Stimulated activated CD4-positive, alpha-beta T cell treated with anti-CD3 and anti-CD28 coated beads, Interleukin-1b, Interleukin-23, amount 100 ng/mL, for 1 hour (primary cell): ENCODE measurements around the gene EPS8L2.
A peak's percentile ranks its signal among the peaks of the same experiment; 100 is the strongest.

Experiments used
- DNase-seq, 2 donors: peaks; one replicate each; pipeline ENCODE4 v3.0.0-alpha.2; 2020; ENCODE audit warnings: low read depth in 2 of 2

EPS8L2 gene

DNA sequence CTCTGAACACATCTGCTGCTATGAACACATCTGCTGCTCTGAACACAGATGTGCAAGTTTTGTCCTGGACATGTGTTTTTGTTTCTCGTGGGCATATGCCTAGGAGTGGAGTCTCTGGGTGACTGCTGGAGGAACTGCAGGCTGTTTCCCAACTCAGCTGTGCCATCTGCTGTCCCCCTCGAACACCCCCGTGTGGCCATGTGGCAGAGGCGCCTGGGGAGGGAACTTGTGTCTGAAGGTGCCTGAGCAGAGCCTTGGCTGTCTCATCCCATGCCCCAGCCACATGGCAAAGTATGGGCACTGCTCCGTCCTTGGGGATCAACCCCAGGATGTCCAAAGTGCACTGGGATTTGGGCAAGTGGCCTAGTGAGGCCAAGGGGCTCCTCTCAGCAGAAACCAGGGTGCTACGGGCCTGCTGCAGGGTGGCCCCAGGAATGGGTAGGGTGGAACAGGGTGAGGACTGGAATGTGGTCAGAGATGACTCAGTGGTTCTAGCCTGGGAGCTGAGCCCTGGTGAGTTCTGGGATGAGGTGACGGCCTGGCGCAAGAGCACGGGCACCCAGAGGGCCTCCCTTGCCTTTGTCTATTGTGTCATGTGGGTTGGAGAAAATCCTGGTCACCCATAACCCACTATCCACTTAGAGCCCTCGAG lies 56.5 kb downstream of the EPS8L2 start:
- DNase-seq, result no peak

DNA sequence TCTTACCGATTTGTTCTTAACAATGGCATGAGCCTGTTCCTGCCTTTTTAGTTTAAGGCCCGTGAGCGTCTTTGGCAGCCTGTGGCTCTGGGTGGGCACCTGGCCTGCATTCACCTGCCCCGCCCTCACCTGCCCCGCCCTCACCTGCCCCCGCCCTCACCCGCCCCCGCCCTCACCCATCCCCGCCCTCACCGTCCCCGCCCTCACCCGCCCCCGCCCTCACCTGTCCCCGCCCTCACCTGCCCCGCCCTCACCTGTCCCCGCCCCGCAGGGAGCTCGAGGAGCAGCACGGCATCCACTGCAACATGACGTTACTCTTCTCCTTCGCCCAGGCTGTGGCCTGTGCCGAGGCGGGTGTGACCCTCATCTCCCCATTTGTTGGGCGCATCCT lies 57.0 kb downstream of the EPS8L2 start:
- DNase-seq, result no peak

DNA sequence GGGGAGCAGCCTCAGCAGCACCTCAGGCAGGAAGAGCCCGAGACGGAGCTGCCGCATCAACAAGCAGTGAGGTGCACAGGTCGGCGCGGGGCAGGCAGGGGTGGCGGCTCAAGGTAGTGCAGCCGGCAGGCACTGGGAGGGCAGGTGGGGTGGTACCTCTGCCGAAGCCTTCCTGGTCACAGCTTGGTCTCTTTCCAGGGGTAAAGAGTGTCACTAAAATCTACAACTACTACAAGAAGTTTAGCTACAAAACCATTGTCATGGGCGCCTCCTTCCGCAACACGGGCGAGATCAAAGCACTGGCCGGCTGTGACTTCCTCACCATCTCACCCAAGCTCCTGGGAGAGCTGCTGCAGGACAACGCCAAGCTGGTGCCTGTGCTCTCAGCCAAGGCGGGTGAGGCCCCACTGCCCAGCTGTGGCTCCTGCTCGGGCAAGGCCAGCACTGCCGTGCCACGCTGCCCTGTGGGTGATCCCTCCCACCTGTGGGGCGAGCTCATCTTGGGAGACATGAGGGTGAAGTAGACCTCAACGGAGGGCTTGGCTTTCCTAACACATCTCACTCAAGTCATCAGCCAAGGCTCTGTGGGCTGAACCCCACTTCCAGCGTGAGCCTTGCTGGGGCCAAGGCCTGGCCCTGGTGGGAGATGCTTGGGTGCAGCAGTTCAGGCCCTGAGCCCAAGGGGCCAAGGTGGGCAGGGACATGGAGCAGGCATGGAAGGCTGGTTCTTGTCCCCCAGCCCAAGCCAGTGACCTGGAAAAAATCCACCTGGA lies 57.7 kb downstream of the EPS8L2 start:
- DNase-seq, result no peak

DNA sequence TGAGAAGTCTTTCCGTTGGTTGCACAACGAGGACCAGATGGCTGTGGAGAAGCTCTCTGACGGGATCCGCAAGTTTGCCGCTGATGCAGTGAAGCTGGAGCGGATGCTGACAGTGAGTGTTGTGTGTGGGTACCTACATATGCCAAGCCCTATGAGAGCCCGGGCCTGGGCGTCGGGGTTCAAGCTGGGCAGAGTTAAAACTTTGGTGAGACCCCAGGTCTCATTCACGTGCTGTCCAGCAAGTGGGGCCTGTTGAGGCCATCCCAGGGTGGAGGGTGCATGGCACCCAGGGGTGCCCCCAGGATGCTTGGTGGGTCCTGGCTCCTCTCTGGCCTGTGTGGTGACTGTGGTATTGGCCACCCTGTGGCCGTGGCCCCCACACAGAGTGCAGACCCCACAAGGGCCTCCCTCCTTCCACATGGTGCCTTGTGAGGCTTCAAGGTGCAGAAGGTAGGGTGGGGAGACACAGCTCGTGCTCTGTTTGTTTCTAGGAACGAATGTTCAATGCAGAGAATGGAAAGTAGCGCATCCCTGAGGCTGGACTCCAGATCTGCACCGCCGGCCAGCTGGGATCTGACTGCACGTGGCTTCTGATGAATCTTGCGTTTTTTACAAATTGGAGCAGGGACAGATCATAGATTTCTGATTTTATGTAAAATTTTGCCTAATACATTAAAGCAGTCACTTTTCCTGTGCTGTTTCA lies 58.4 kb downstream of the EPS8L2 start:
- no peak for DNase-seq

DNA sequence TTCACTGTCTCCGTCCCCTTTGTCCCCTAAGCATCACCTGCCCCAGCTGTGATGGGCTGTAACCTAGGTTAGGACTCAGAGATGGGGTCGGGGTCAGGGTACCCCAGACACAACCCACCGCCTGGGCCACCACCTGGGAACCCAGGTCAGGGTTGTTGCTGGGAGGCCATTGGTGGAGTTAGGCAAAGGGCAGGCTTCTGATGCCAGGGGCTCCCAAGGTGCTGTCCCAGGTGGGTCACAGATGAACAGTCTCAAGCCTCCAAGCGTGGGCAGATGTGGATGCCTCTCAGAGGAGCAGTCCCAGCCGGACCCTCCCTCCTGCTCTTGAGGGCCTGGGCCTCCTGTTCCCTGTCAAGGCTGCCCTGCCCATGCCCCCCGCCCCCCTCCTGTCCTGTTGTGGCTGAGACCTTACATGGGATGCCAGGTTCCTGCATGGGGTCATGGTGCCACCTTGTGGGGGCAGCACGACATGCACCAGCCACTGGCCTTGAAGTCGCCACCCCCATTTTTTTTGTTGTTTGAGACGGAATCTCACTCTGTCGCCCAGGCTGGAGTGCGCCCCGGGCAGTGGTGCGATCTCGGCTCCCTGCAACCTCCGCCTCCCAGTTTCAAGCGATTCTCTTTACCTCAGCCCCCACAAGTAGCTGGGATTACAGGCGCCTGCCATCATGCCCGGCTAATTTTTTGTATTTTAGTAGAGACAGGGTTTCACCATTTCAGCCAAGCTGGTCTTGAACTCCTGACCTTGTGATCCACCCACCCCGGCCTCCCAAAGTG lies 59.2 kb downstream of the EPS8L2 start:
- DNase-seq, result peak; percentile 41 to 42

DNA sequence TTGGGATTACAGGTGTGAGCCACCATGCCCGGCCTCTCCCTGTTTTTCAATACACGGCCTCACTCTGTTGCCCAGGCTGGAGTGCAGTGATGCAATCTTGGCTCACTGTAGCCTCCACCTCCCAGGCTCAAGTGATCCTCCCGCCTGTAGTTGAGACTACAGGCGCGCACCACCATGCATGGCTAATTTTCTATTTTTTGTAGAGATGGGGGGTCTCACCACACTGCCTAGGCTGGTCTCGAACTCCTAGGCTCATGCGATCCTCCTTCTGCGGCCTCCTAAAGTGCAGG lies 59.7 kb downstream of the EPS8L2 start:
- no peak for DNase-seq

DNA sequence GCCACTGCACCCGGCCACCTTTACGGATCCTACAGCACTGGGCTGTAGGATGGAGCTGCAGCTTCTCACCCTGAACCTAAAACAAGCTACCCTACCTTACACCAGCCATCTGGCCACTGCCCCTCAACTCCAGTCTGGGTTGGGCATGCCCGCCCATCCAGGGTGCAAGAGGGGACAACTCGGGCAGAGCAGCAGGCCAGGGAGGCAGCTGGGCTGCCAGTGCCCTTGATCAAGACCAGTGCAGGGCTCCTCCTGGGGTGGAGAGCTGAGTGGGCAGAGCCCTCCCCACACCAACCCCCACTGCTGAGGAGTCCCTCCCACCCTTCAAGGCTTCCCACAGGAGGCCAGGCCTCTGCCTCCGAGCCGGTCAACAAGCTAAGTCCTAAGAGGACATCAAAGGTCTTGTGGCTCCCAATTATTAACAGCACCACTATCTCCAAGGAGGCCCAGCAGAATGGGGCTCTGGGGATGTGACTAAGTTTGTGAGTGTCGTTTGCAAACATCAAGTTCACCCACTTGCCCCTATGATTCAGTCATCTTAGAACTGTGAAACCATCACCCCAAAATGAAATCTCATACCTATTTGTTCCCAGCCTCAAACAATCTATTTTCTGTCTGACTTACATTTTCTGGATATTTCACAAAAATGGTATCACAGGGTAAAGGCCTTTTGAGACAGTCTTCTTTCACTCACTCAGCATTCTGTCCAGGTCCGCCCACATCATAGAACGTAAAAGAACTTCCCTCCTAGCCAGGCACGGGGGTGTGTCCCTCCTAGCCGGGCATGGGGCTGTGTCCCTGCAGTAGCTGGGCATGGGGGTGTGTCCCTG lies 60.3 kb downstream of the EPS8L2 start:
- DNase-seq, result no peak

DNA sequence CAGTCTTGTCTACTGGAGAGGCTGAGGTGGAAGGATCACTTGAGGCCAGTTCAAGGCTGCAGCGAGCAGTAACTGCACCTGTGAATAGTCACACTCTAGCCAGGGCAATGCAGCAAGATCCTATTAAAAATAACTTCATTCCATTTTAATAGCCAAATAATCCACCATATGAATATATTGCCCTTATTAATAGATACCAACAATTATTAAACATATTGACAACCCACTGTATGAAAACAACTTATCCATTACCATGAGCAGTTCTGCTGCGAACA lies 60.8 kb downstream of the EPS8L2 start:
- no peak for DNase-seq

DNA sequence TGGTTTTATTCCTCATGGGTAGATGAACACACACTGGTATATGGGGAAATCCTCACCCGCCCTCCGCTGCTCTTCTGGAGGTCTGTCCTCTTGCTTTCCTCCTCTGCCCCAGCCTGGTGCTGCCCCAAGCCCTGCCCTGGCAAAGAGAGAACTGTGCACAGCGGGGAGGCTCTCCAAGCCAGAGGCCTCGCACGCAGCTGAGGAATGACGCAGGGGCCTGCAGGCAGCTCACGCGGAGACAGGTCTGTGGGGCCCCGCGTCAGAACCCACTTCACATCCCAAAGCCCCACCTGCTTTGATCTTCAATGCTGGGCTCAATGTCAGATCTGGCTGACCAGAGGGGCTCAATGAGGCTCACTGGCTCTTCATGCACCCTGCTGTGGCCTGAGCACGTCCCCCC lies 61.2 kb downstream of the EPS8L2 start:
- no peak for DNase-seq

DNA sequence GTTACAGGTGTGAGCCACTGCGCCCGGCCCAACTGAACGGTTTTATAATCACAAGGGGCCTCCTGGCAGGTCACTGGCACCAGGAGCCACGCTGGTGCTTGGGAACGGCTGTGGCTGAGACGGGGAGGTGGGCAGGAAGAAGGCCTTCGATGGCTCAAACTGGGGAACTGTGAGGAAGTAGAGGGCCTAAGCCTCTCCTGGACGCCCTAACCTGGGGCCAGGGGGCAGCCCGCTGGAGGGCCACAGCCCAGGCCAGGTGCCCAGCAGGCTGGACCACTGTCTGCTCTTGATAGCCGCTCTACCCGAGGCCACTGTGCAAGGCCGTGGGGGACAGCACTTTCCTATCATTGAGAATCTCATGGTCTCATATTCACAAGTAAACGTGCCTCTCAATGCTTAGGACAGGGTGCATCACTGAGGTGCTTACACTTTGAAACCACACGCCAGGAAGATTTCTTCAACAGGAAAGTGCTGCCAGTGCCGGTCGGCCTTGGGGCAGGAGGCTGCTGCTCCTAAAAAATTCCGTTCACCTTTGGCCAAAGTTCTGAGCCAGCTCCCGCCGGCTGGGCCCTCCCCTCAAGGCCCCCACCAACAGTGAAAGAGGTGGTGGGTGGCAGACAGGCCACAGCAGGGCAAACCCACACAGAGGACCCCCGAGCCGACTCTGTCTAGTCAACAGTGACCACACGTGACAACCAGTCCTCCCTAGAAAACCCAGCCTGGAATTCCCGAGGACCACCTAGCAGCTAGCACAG lies 64.0 kb downstream of the EPS8L2 start:
- DNase-seq, result no peak

DNA sequence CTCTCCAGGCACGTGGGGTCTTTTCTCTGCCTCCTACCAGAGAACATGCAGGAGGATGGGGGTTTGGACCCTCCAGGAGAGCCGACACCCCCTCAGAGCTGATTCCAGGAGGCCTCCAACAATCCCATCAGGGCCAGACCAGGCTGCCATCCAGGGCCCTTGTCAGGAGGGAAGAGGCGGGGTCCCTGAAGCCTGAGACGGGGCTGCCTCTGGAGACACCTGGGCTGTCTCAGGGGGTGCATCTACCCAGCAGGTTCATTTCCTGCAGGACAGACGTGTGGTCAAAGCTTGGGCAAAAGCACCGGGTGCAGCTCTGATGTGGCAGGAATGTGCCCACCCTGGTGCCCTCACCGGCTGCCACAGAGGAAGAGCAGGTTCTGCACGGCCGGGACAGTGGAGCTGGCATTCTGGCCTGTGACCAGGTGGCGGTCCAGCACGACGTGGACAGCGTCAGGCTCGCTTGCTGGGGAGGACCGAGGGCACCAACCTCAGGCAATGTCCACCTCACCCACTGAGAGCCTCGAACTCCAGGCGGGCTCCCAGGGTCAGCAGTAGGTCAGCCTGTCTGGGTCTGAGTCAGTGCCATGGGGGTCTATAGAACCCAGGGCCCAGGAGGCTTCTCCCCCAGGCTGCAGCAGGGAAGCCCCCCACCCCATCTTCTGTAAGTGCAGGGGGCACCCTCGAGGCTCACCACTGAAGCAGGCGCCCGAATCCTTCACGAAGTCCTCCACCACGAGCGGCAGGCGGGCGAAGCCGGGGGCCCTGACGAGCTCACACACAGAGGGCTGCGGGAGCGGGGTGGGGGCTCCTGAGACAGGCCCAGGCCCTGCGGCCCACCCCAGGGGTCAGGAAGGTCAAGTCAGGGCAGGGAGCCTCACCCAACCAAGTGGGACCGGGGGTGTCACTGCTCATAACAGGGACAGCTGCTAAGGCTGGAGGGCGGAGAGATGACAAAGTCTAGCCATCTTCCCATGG lies 64.9 kb downstream of the EPS8L2 start:
- DNase-seq, result no peak

DNA sequence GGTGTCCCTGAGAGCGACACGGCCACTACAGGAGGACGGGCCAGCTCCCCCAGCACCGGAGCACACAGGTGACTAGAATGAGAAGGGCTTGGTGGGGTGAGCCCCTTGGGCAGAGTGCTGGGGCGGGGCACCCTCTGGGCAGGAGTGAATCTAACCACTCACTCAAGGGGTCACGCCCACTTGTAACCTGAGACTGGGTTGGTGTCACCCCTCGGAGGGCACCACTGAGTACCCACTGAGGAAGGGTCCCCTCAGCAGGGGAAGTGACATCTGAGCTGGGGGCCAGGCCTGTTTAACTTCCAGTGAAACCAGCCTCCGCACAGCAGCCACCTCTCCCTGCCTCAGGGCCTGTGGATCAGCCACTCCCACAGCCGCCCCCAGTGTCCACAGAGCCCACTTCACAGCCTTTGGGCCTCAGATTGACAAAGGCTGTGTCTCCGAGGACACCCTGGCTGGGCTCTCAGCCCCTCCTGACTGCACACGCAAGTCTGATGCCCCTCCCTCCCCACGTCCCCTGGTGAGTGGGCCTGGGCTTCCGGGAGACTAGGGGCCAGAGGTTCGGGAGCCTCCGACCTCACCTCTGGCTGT lies 65.7 kb downstream of the EPS8L2 start:
- no peak for DNase-seq

DNA sequence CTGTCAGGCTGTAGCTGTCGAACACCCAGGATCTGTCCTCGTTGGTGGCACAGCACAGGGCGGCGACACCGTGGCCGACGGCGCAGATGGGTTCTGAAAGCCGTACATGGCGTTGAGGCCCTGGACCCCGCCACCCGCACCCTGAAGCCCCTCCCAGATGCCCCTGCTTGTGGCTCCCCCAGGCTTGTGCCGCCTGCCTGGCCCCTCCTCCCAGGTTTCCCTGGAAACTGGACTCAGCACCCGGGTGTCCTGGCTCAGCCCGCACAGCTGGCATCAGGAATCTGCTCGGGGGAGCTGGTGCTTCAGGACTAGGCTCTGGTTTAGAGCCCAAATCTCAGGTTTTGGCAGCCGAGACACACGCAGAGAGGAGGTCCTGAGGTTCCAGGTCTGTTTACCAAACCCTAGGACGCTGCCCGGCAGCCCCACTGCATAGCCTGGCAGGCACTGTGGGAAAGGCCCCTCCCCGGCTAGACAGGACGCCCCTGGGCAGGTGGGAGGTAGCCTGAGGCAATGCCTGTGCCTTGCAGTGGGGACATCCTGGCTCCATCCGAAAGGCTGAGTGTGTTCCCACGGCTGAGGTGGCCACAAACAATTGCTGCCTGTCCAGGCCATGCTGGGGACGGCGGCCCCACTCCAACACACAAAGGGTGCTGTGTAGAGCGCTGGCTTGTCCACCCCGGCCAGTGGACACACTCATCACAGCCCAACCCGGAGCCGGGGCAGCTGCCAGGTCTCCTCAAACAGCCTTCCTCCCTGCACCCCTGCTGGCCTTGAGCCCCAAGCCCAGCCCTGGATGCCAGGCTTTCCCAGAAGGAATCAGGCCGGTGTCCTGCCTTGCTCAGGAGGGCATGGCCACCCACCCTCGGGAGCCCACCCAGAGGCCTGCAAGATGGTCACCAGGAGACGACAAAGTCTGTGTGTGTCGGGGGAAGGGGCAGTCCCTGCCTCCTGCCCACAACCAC lies 66.7 kb downstream of the EPS8L2 start:
- no peak for DNase-seq

DNA sequence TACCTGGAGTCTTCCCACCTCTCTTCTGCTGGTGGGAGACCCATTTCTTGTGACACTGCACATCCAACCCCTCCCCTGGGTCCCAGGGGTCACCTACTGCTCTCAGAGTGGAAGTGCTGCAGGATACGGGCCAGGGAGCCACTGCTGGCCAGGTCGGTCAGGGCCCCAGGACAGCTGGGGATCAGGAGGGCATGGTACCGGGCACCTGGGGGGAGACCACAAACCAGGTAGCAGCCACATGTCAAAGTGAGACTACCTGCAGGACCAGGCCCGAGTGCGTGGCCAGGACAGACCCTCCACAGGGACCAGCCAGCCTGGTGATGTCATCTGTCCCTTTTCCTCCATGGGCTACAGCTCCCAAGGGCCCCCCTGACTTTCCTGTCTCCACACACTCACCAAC lies 67.4 kb downstream of the EPS8L2 start:
- DNase-seq, result no peak

DNA sequence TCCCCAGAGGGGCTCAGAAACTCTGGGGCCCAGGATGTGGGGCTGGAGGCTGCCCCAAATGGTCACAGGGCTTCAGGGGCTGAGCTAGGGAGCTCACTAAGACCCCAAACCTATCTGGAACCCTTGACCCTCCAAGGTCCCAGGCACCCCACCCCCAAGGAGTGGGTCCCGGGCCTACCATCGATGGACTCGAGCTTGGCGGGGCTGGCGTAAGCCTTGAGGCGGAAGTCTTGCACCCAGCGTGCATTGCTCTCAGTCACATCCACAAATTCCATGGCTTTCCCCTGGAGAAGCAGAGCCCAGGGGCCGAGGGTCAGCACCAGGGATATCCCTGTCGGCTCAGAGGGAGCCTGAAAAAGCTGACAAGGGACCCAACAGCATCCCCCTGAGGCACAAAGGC lies 67.8 kb downstream of the EPS8L2 start:
- no peak for DNase-seq

DNA sequence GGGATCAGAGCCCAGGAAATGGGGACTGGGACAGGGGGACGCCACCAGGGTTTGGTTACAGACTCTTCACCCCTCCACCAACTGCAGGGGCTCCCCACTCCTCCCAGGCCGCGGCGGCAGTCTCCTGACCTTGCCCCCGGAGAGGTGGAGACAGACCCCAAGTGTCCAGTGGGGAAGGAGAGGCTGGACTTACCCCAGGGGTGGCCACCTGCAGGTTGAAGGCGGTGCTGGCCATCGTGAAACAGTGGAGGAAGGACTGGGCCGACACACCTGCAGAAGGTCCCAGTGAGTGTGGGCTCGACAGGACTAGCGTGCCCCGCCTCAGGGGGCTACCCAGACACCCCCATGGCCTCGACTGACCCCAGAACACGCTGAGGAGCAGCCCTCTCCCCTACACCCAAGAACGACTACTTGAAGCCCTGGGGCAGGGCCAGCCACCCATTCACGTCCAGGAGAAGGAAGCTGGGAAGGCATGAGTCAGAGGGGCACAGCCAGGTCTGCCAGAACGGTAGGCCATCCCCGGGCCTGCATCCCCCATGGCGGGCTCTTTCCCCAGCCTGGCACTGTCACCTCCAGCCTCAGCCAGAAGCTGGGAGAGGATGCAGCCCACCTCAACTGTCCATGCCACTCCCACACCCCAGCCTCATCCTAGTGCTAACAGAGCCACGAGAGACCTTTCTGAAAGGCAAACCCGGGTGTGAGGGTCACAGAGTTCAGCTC lies 69.0 kb downstream of the EPS8L2 start:
- no peak for DNase-seq

DNA sequence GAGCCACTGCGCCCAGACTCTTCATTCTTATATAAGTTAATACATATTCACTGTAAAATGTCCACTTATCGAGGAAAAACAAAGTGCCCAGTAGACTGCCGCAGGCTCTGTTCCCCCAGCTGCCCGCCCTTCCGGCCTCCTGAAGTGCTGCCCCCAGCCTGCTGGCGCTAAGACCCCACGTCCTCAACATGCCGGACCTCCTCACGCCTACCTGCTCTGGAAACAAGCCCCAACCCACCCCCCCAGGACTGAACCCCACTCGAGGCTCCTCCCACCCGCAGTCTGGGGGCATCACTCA lies 70.2 kb downstream of the EPS8L2 start:
- DNase-seq, result no peak
